ENCODE results near the gene RPL37.

DNA sequence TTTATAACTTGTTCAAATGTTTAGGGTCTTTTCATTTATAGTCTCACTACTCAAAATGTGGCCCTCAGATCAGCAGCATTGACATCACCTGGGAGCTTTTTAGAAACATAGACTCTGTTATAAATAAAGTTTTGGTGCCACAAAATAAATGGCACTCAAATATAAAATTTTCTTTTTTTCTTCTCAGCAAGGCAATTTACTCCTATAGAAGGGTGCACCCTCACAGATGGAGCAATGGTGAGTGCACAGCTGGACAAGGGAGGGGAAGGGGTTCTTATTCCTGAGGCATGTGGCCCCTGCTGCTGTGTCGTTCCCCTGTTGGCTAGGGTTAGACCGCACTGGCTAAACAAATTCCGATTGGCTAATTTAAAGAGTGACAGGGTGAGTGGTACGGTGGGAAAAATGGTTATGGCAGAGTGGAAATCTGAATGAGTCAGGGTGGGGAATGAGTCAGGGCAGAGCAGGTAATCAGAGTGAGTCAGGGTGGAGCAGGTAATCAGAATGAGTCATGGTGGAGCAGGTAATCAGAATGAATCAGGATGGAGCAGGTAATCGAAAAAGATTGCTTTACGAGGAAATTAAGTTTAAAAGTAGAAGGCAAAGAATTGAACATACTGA is 42.5 kb upstream of the RPL37 start:
- TF ChIP-seq KHSRP (IDR thresholded peaks at IDR 0.05), result no peak
- TF ChIP-seq, protein P1, sequence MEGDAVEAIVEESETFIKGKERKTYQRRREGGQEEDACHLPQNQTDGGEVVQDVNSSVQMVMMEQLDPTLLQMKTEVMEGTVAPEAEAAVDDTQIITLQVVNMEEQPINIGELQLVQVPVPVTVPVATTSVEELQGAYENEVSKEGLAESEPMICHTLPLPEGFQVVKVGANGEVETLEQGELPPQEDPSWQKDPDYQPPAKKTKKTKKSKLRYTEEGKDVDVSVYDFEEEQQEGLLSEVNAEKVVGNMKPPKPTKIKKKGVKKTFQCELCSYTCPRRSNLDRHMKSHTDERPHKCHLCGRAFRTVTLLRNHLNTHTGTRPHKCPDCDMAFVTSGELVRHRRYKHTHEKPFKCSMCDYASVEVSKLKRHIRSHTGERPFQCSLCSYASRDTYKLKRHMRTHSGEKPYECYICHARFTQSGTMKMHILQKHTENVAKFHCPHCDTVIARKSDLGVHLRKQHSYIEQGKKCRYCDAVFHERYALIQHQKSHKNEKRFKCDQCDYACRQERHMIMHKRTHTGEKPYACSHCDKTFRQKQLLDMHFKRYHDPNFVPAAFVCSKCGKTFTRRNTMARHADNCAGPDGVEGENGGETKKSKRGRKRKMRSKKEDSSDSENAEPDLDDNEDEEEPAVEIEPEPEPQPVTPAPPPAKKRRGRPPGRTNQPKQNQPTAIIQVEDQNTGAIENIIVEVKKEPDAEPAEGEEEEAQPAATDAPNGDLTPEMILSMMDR (IDR thresholded peaks at IDR 0.05 in 2 of 3, conservative IDR thresholded peaks at IDR 0.05 in 1 of 3; ENCODE audit: insufficient read depth in 2 of 3, low read depth in 1 of 3, low read length in 3 of 3), result no peak
- TF ChIP-seq NR3C1 (CRISPR knock-in tag; IDR thresholded peaks at IDR 0.05), result no peak
- TF ChIP-seq SRF (CRISPR knock-in tag; IDR thresholded peaks at IDR 0.05), result no peak
- no peak for TF ChIP-seq DNMT1 (IDR thresholded peaks at IDR 0.05)
- TF ChIP-seq MYC (IDR thresholded peaks at IDR 0.05; ENCODE audit: low read depth, low read length), result no peak
- no peak for TF ChIP-seq MYC (CRISPR knock-in tag; IDR thresholded peaks at IDR 0.05; ENCODE audit: borderline replicate concordance, low read depth)
- TF ChIP-seq, protein P2, sequence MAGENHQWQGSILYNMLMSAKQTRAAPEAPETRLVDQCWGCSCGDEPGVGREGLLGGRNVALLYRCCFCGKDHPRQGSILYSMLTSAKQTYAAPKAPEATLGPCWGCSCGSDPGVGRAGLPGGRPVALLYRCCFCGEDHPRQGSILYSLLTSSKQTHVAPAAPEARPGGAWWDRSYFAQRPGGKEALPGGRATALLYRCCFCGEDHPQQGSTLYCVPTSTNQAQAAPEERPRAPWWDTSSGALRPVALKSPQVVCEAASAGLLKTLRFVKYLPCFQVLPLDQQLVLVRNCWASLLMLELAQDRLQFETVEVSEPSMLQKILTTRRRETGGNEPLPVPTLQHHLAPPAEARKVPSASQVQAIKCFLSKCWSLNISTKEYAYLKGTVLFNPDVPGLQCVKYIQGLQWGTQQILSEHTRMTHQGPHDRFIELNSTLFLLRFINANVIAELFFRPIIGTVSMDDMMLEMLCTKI (IDR thresholded peaks at IDR 0.05; ENCODE audit: partially characterized antibody), result no peak
